NCI-H510A treated with DMSO at 0.1 percent for 48 hours (cell line): ENCODE data around the gene SAXO1.
"Not testable (repeated sequence)": the region's sequence is repeated elsewhere in the genome, so short reads cannot be mapped to it uniquely, and the experiment has no call there.

Experiments used
- DNase-seq: peaks from one replicate; lab custom pipeline; 2025; lab: John Stamatoyannopoulos, UW

SAXO1 gene

GRCh38 chr9:18970393-18970792, 62.6 kb downstream of the SAXO1 start:
- DNase-seq, result no peak

GRCh38 chr9:18969128-18969527, 63.9 kb downstream of the SAXO1 start:
- no peak for DNase-seq

GRCh38 chr9:18955626-18956025, 77.4 kb downstream of the SAXO1 start:
- DNase-seq, result no peak

DNA sequence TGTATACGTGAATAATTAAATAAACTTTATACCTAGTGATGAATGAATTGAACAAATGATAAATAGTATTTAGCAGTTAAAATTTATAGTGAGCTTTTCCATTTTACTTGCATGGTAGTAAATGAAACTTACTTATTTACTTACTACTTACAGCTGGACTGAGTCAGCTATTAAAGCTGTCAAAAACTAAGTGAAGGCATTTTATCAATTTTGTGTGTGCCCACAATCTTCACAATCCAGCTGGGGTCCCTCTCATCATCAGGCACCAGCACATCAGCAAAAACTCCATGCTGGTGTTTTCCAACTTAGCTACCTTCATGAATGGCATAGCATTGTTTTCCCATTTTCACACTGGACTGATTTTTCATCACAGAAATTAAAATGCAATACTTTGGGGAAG, 81.1 kb downstream of the SAXO1 start:
- no peak for DNase-seq

DNA sequence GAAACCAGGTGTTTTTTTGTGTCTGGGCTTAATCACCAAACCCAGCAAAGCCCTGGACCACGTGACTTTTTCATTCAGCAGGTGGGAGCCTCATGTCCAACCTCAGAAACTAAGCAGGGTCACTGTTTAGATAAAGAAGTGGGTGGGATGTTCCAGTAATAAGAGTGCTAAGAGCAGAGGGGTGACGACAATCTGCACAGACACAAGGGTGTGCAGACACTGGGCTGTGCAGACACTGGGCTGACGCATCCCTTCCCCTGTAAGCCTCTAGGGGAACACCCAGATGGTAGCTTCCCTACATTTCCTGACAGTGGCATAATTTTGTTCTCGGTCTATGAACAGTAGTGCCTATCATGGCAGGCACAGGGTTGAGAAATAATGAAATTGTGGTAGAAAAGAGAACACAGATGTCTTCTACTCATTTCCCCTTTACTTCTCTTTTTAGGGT, 85.1 kb downstream of the SAXO1 start:
- no peak for DNase-seq

GRCh38 chr9:18942801-18943200, 90.2 kb downstream of the SAXO1 start:
- DNase-seq, result no peak

GRCh38 chr9:18941060-18941740, 91.8 kb downstream of the SAXO1 start:
- no peak for DNase-seq

GRCh38 chr9:18939943-18940342, 93.1 kb downstream of the SAXO1 start:
- DNase-seq, result no peak

GRCh38 chr9:18936094-18936871, 96.7 kb downstream of the SAXO1 start:
- DNase-seq, result no peak

DNA sequence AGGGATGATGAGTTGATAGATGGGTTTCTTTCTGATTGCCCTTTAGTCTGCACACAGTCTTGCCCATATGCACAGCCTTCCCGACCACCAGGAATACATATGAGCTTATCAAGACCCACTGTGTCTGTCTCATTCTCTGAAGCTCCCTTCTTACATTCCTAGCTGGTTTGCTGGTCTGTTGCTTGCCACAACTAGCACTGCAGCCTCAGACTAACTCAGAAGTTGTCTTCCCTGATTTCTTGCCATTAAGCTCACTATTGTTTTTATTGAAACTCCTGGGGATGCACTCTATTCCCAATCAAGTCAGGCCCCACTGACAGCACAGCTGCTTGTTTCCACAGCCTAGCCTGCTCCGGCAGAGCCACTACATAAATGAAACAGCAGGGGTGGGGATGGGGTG, 97.5 kb downstream of the SAXO1 start:
- no peak for DNase-seq

GRCh38 chr9:18930611-18931010, 102.4 kb downstream of the SAXO1 start:
- not testable (repeated sequence) for DNase-seq

GRCh38 chr9:18928711-18929110, 104.3 kb downstream of the SAXO1 start:
- no peak for DNase-seq

GRCh38 chr9:18926513-18926912, 106.5 kb downstream of the SAXO1 start:
- DNase-seq, result no peak

DNA sequence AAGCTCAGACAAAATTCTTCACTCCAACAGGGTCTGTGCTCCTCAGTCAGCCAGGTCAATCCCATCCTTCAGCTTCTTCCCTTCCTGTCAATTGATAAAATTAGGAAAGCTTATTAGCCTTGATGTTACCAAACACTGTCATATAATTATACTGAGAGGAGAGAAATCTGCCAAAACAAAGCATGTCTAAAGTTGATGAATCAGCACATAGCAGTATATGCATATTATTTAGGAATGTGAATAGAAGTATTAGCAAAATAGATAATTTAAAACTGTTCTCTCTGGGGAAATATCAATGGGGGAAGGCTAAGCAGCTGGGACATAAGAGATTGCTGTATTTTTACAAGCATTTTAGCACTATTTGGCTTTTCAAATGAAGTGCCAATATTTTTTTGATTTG, 107.1 kb downstream of the SAXO1 start:
- DNase-seq, result no peak

- DNase-seq, result no peak
These were observed 109.2 kb downstream of the SAXO1 start for GRCh38 chr9:18923671-18924430.

DNA sequence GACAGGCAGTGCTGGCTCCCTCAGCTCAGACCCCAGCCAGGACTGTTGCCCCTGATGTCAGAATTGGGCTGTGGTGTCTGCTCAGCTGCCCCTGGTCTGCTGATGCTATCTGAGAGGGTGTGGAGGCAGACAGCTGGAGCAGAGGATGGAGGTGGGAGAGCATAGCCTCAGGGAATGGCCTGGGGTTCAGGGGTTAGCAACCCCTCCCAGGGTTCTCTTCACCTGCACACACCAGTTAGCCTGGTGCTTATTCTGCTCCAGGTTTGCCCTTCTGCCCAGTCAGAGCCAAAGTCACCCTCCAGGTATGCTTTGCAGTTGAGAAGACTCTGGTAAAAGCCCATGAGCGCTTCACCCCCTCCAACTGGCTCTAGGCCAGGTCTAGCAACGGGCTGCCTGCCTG, 109.8 kb downstream of the SAXO1 start:
- no peak for DNase-seq

GRCh38 chr9:18922161-18922885, 110.7 kb downstream of the SAXO1 start:
- no peak for DNase-seq

DNA sequence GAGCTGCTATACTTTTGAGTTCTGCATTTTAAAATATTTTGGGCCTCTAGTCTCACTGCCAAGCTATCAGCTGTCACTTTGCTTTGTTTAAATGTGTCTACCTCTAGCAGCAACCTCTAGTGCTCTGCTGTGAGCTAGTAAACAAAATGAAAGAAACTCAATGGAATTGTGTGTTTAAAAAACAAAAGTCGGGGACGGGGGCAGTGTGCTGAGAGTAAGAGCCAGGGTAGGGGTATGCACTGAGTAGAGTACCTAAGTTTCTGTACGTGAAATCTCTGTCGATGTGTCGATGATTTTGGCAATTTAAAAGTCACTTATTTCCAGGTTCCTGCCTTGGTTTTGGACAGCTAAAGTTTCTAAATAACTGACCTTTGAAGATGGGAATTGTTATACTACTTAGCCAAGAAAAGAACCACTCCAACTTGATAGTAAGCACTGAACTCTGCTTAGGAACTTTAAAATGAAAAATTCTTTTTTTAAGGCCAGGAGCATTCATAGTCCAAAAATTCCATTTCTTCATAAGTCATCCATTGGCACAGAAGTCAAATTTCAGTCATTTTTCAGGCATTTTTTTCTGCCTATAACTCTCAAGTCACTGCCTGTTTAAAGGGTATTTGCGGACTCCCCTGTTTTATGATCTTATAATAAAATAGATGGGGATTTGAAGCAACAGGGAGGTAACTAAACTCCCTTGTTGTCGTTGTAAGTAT, 111.5 kb downstream of the SAXO1 start:
- DNase-seq, result no peak

DNA sequence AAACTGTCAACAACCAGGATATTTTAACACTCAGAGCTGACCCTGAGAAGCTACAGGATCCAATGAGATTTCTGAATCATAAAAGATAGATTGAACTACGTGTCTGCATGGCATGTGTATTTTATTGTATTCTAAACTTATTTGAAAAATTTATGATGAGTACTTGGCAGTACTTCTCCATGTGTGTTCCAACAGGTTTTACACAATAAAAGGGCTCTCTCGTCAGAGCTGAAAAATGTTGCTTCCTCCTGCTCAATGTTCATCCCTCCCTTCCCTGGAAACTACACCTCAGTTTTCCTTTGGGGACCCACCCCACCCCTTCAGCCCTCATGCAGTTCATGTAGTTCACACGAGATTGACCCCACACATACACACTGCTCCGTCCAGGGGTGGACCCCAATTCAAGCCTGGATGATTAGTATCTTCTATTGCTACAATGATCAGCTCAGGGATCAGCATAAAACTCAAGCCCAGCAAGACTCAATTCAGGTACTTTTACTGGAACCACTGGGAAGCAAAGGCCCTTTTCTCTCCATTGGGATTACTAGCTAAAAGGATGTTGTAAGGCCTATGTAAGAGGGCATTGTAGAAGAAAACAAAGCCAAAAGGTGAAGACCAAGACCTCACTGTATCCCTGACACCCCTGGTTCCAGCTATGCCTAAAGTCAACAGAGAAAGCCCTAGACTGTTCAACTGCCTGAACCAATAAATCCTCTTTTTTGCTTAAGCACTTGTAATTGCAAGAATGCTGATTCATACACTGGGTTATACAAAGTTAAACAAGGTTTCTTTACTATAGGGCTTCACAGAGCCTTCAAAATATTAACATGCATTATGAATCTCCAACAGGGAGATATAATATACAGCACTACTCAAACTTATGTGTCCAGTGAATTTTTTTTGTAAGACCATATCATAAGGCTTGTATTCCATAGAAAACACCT, 112.6 kb downstream of the SAXO1 start:
- DNase-seq, result no peak

- no peak for DNase-seq
These were observed 121.2 kb downstream of the SAXO1 start for GRCh38 chr9:18911714-18912342.
